ENCODE results near the gene NLRC4. TPM values are rescaled to one million over a fixed set of nuclear protein-coding genes. Genes with fewer than 3 reads are reported as not detected.

The NLRC4 gene
- total and polyA plus RNA-seq, 10 of the 15 experiments (the other 5 are each of a cell fraction or from before 2014, with no cell fraction given) = 0.01 to 0.58 (median 0.40) TPM

DNA sequence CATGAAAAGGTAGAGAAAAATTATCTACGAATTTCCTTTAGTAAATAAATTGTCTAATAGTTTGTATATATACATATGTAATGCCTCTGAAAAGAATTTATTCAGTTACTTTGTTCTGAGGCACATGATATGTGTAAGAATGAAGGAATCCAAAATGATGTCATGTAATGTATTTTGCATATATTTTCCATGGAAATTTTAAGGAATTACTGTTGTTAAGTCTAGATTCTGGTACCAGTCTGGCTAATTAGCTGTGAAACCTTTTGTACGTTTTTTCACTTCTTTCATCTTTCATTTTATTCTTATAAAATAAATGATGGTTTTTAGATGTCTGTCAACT lies 25.3 kb upstream of the NLRC4 start:
- RAD21 ChIA-PET (ENCODE audit: unreplicated experiment) = no interaction called here

DNA sequence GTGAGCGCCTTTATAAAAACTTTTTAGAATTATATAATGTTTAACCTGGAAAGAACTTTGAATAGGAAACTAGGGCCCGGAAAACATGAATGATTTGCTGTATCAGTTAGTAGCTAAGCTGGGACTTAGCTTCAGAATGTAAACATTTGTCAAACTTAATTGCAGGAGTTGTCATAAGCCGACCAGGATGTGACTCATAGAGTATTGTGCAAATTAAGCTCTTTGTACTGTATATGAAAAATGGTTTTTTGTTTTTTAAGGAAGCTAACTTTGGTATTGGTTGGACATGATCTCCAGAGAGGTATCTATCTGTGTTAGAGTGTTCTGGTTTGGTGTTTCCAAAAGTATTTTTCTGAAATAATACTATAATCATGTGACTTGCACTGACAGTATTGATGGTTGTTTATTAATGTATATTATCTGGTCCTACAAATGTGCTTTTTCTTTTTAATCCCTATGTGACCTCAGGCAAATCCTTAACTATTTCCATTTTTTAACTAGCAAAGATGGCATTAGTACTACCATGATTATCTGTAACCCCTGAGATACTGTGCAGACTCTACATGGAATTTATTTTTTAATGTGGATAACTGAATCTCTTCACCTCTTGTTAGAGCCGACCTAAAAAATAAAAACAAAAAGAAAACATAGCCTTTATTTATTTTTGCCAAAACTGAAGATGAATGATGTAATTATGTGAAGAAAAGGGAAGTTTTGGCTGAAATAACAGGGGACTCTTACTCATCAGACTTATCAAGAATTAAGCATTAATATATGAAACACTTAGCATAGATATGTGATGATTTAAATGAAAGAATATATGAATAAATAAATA lies 24.7 kb upstream of the NLRC4 start:
- ChIA-PET RAD21 (ENCODE audit: unreplicated experiment) (no interaction called here), CTCF (no interaction called here), POLR2A (interaction anchor here (0.6 kb wide), 1 partner anchor 9 kb away, joined by 5 read pairs; no protein-coding TSS in a partner anchor), SMC1A (ENCODE audit: uncharacterized antibody, unreplicated experiment) (interaction anchor here (0.6 to 0.8 kb wide), 2 partner anchors 84 to 90 kb away, joined by 3 read pairs; no protein-coding TSS in a partner anchor)
- no TSS peak for BruUV-seq (replicated peaks)
- Histone ChIP-seq H3K4me1 (ENCODE audit: control insufficient read depth, insufficient read depth, low read length) (no peaks in the 10 kb centered on the region), H2AFZ (ENCODE audit: control insufficient read depth, low read depth, low read length) (no peak overlapping the region), H3K27ac (ENCODE audit: control insufficient read depth, insufficient read depth) (no peak overlapping the region), H3K79me2 (ENCODE audit: control insufficient read depth, insufficient read depth, low read length) (peaks cover 7% of the 10 kb centered on the region), H3K4me2 (ENCODE audit: control insufficient read depth, insufficient read depth) (no peak overlapping the region), H3K4me3 (no peak overlapping the region), H3K27me3 (replicated peaks in 1 of 2; ENCODE audit: control insufficient read depth in 2 of 2, insufficient read depth in 2 of 2, low read length in 1 of 2) (no peaks in the 10 kb centered on the region), H3K9ac (ENCODE audit: control insufficient read depth, insufficient read depth, low read length) (no peak overlapping the region), H3K36me3 (ENCODE audit: control insufficient read depth in 2 of 2, insufficient read depth in 2 of 2, low read length in 1 of 2) (no peaks in the 10 kb centered on the region; a peak in 1 of 4 replicates), H3K9me3 (replicated peaks; ENCODE audit: control insufficient read depth, insufficient read depth, low read length) (no peaks in the 10 kb centered on the region), H4K20me1 (ENCODE audit: control insufficient read depth, insufficient read depth) (no peaks in the 10 kb centered on the region)
- 73% methylated on average over 4 of the region's 4 CpGs for WGBS (ENCODE audit: insufficient coverage, insufficient replicate concordance, low lambda C conversion rate, missing lambda C conversion rate)
- FAIRE-seq (no peak), ATAC-seq (no peak; the same call in 2 of the 3 replicates), DNase-seq (ENCODE audit: low read depth, low spot score) (no peak)
- intact Hi-C loops (cut with micrococcal nuclease; ENCODE audit: unreplicated experiment) = no loop called here
- in situ Hi-C loops (cut with MboI) = no loop called here
- TF ChIP-seq KDM1A (IDR thresholded peaks at IDR 0.05; ENCODE audit: borderline replicate concordance) (no peak), RFX5 (IDR thresholded peaks at IDR 0.05; ENCODE audit: low read depth, low read length) (no peak), TAF1 (IDR thresholded peaks at IDR 0.05; ENCODE audit: borderline replicate concordance, low read depth, low read length) (no peak), SMAD1 (IDR thresholded peaks at IDR 0.05; ENCODE audit: low read depth, partially characterized antibody) (no peak), SUZ12 (IDR thresholded peaks at IDR 0.05; ENCODE audit: unreplicated experiment) (no peak), IKZF1 (conservative IDR thresholded peaks at IDR 0.05) (no peak), TCF3 (IDR thresholded peaks at IDR 0.05; ENCODE audit: borderline replicate concordance, insufficient read depth, low read depth, low read length) (no peak), BMI1 (IDR thresholded peaks at IDR 0.05; ENCODE audit: borderline replicate concordance) (no peak), GABPA (IDR thresholded peaks at IDR 0.05; ENCODE audit: low read depth) (no peak)
- TF ChIP-seq, protein P1, sequence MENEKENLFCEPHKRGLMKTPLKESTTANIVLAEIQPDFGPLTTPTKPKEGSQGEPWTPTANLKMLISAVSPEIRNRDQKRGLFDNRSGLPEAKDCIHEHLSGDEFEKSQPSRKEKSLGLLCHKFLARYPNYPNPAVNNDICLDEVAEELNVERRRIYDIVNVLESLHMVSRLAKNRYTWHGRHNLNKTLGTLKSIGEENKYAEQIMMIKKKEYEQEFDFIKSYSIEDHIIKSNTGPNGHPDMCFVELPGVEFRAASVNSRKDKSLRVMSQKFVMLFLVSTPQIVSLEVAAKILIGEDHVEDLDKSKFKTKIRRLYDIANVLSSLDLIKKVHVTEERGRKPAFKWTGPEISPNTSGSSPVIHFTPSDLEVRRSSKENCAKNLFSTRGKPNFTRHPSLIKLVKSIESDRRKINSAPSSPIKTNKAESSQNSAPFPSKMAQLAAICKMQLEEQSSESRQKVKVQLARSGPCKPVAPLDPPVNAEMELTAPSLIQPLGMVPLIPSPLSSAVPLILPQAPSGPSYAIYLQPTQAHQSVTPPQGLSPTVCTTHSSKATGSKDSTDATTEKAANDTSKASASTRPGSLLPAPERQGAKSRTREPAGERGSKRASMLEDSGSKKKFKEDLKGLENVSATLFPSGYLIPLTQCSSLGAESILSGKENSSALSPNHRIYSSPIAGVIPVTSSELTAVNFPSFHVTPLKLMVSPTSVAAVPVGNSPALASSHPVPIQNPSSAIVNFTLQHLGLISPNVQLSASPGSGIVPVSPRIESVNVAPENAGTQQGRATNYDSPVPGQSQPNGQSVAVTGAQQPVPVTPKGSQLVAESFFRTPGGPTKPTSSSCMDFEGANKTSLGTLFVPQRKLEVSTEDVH (IDR thresholded peaks at IDR 0.05; ENCODE audit: low read depth, partially characterized antibody) = no peak
- TF ChIP-seq, protein P2, sequence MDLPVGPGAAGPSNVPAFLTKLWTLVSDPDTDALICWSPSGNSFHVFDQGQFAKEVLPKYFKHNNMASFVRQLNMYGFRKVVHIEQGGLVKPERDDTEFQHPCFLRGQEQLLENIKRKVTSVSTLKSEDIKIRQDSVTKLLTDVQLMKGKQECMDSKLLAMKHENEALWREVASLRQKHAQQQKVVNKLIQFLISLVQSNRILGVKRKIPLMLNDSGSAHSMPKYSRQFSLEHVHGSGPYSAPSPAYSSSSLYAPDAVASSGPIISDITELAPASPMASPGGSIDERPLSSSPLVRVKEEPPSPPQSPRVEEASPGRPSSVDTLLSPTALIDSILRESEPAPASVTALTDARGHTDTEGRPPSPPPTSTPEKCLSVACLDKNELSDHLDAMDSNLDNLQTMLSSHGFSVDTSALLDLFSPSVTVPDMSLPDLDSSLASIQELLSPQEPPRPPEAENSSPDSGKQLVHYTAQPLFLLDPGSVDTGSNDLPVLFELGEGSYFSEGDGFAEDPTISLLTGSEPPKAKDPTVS (IDR thresholded peaks at IDR 0.05; ENCODE audit: low read depth, low read length) = no peak

More for the DNA sequence above, 25.3 kb upstream of the NLRC4 start:
- H3K4me2 ChIP-seq (ENCODE audit: control insufficient read depth, insufficient read depth) = no peak overlapping the region
- no peak overlapping the region for H3K27ac ChIP-seq (ENCODE audit: control insufficient read depth, insufficient read depth)
- no TSS peak for BruUV-seq (replicated peaks)
- no peaks in the 10 kb centered on the region for H4K20me1 ChIP-seq (ENCODE audit: control insufficient read depth, insufficient read depth)
- FAIRE-seq (peak; percentile 13), DNase-seq (ENCODE audit: low read depth, low spot score) (no peak), ATAC-seq (no peak)
- intact Hi-C loops (cut with micrococcal nuclease; ENCODE audit: unreplicated experiment) = no loop called here
- no peak overlapping the region for H2AFZ ChIP-seq (ENCODE audit: control insufficient read depth, low read depth, low read length)
- no peak overlapping the region for H3K4me3 ChIP-seq
- POLR2A ChIA-PET = no interaction called here
- H3K9me3 ChIP-seq (replicated peaks; ENCODE audit: control insufficient read depth, insufficient read depth, low read length) = no peaks in the 10 kb centered on the region
- H3K27me3 ChIP-seq (replicated peaks in 1 of 2; ENCODE audit: control insufficient read depth in 2 of 2, insufficient read depth in 2 of 2, low read length in 1 of 2) = no peaks in the 10 kb centered on the region
- CTCF ChIA-PET = no interaction called here
- WGBS (ENCODE audit: insufficient coverage, insufficient replicate concordance, low lambda C conversion rate, missing lambda C conversion rate) = 75% methylated on average over 2 of the region's 2 CpGs
- in situ Hi-C loops (cut with MboI) = no loop called here
- TF ChIP-seq BMI1 (IDR thresholded peaks at IDR 0.05; ENCODE audit: borderline replicate concordance) (no peak), CREB1 (IDR thresholded peaks at IDR 0.05; ENCODE audit: low read depth) (no peak)
- H3K4me1 ChIP-seq (ENCODE audit: control insufficient read depth, insufficient read depth, low read length) = no peaks in the 10 kb centered on the region
- no peaks in the 10 kb centered on the region; a peak in 1 of 4 replicates for H3K36me3 ChIP-seq (ENCODE audit: control insufficient read depth in 2 of 2, insufficient read depth in 2 of 2, low read length in 1 of 2)
- SMC1A ChIA-PET (ENCODE audit: uncharacterized antibody, unreplicated experiment) = interaction anchor here (0.6 kb wide), 1 partner anchor 369 kb away, joined by 3 read pairs; no protein-coding TSS in a partner anchor
- H3K9ac ChIP-seq (ENCODE audit: control insufficient read depth, insufficient read depth, low read length) = no peak overlapping the region
- peaks cover 7% of the 10 kb centered on the region for H3K79me2 ChIP-seq (ENCODE audit: control insufficient read depth, insufficient read depth, low read length)
